Measurements from ENCODE around the gene FAM161A.
"Not testable (repeated sequence)": the region's sequence is repeated elsewhere in the genome, so short reads cannot be mapped to it uniquely, and the experiment has no call there.

The FAM161A gene

GRCh38 chr2:61853847-61854563 lies at the start of gene FAM161A:
FAM161A (minus strand) TSS chr2:61854060; CDS start chr2:61854041, 19 bp downstream.
- H3K27ac Mint-ChIP-seq, result peak within 1 kb of the TSS; percentile 97
- no peaks in the 10 kb centered on the region for H3K9me3 Mint-ChIP-seq

GRCh38 chr2:61900281-61900680 lies 46.4 kb upstream of the FAM161A start:
- peaks cover 4% of the 10 kb centered on the region for H3K4me1 Mint-ChIP-seq
- no peak overlapping the region for H3K27ac Mint-ChIP-seq
- no peak overlapping the region for H3K4me3 Mint-ChIP-seq
- H3K27me3 Mint-ChIP-seq, result no peaks in the 10 kb centered on the region
- no peaks in the 10 kb centered on the region for H3K36me3 Mint-ChIP-seq
- H3K9me3 Mint-ChIP-seq, result no peaks in the 10 kb centered on the region

More at GRCh38 chr2:61853847-61854563, at the start of gene FAM161A:
- peaks cover 2% of the 10 kb centered on the region for H3K36me3 Mint-ChIP-seq
- peaks cover 18% of the 10 kb centered on the region for H3K4me1 Mint-ChIP-seq
- H3K4me3 Mint-ChIP-seq, result peak within 1 kb of the TSS; percentile 99
- no peaks in the 10 kb centered on the region for H3K27me3 Mint-ChIP-seq

GRCh38 chr2:61898810-61899209 lies 45.0 kb upstream of the FAM161A start:
- Mint-ChIP-seq H3K4me1 (no peaks in the 10 kb centered on the region), H3K9me3 (no peaks in the 10 kb centered on the region), H3K27ac (no peak overlapping the region), H3K27me3 (no peaks in the 10 kb centered on the region), H3K36me3 (no peaks in the 10 kb centered on the region), H3K4me3 (no peak overlapping the region)

- no peaks in the 10 kb centered on the region for H3K9me3 Mint-ChIP-seq
- H3K36me3 Mint-ChIP-seq, result peaks cover 16% of the 10 kb centered on the region
- peak within 1 kb of the TSS; percentile 87 for H3K4me3 Mint-ChIP-seq
- no peaks in the 10 kb centered on the region for H3K27me3 Mint-ChIP-seq
- peak within 1 kb of the TSS; percentile 100 for H3K27ac Mint-ChIP-seq
- peaks cover 33% of the 10 kb centered on the region for H3K4me1 Mint-ChIP-seq
Observed at GRCh38 chr2:61888267-61889055, 34.6 kb upstream of the FAM161A start, which contains the start of gene CCT4. CCT4 (minus strand) TSS chr2:61888656; CDS start chr2:61888507, 149 bp downstream.

GRCh38 chr2:61887717-61888266 lies 33.9 kb upstream of the FAM161A start:
- no peaks in the 10 kb centered on the region for H3K27me3 Mint-ChIP-seq
- H3K9me3 Mint-ChIP-seq, result no peaks in the 10 kb centered on the region
- H3K4me3 Mint-ChIP-seq, result peak overlapping the region; percentile 87
- peaks cover 33% of the 10 kb centered on the region for H3K4me1 Mint-ChIP-seq
- H3K36me3 Mint-ChIP-seq, result peaks cover 16% of the 10 kb centered on the region
- H3K27ac Mint-ChIP-seq, result peak overlapping the region; percentile 100

- H3K4me3 Mint-ChIP-seq, result peak overlapping the region; percentile 87
- H3K9me3 Mint-ChIP-seq, result no peaks in the 10 kb centered on the region
- H3K27ac Mint-ChIP-seq, result peak overlapping the region; percentile 100
- H3K27me3 Mint-ChIP-seq, result no peaks in the 10 kb centered on the region
- peaks cover 33% of the 10 kb centered on the region for H3K4me1 Mint-ChIP-seq
- peaks cover 16% of the 10 kb centered on the region for H3K36me3 Mint-ChIP-seq
Observed at GRCh38 chr2:61885896-61886603, 32.2 kb upstream of the FAM161A start.

GRCh38 chr2:61882850-61883249 lies 29.0 kb upstream of the FAM161A start:
- Mint-ChIP-seq H3K27ac (no peak overlapping the region), H3K36me3 (peaks cover 19% of the 10 kb centered on the region)

GRCh38 chr2:61879351-61879750 lies 25.5 kb upstream of the FAM161A start:
- H3K27ac Mint-ChIP-seq, H3K4me1 Mint-ChIP-seq, H3K36me3 Mint-ChIP-seq, H3K9me3 Mint-ChIP-seq, H3K27me3 Mint-ChIP-seq, H3K4me3 Mint-ChIP-seq: not testable (repeated sequence)

More at GRCh38 chr2:61882850-61883249, 29.0 kb upstream of the FAM161A start:
- H3K4me3 Mint-ChIP-seq, result no peak overlapping the region
- no peaks in the 10 kb centered on the region for H3K9me3 Mint-ChIP-seq
- no peaks in the 10 kb centered on the region for H3K27me3 Mint-ChIP-seq
- peaks cover 26% of the 10 kb centered on the region for H3K4me1 Mint-ChIP-seq

GRCh38 chr2:61878761-61879160 lies 24.9 kb upstream of the FAM161A start:
- no peak overlapping the region for H3K27ac Mint-ChIP-seq

GRCh38 chr2:61877571-61878245 lies 23.8 kb upstream of the FAM161A start:
- Mint-ChIP-seq H3K27ac (no peak overlapping the region), H3K9me3 (no peaks in the 10 kb centered on the region), H3K4me3 (no peak overlapping the region), H3K27me3 (no peaks in the 10 kb centered on the region), H3K36me3 (peaks cover 7% of the 10 kb centered on the region), H3K4me1 (no peaks in the 10 kb centered on the region)

More at GRCh38 chr2:61878761-61879160, 24.9 kb upstream of the FAM161A start:
- H3K27me3 Mint-ChIP-seq, result no peaks in the 10 kb centered on the region
- H3K9me3 Mint-ChIP-seq, result no peaks in the 10 kb centered on the region
- H3K36me3 Mint-ChIP-seq, result peaks cover 7% of the 10 kb centered on the region
- H3K4me3 Mint-ChIP-seq, result no peak overlapping the region
- H3K4me1 Mint-ChIP-seq, result no peaks in the 10 kb centered on the region

GRCh38 chr2:61876400-61876799 lies 22.5 kb upstream of the FAM161A start:
- H3K9me3 Mint-ChIP-seq, result no peaks in the 10 kb centered on the region
- H3K4me1 Mint-ChIP-seq, result no peaks in the 10 kb centered on the region
- no peaks in the 10 kb centered on the region for H3K27me3 Mint-ChIP-seq
- H3K4me3 Mint-ChIP-seq, result no peak overlapping the region
- H3K27ac Mint-ChIP-seq, result no peak overlapping the region
- H3K36me3 Mint-ChIP-seq, result peaks cover 11% of the 10 kb centered on the region

- H3K4me3 Mint-ChIP-seq, H3K27me3 Mint-ChIP-seq, H3K9me3 Mint-ChIP-seq, H3K4me1 Mint-ChIP-seq: not testable (repeated sequence)
- Mint-ChIP-seq H3K36me3 (peaks cover 30% of the 10 kb centered on the region), H3K27ac (peak overlapping the region; percentile 51)
Observed at GRCh38 chr2:61866482-61867089, 12.7 kb upstream of the FAM161A start.

GRCh38 chr2:61862085-61862484 lies 8.2 kb upstream of the FAM161A start:
- Mint-ChIP-seq H3K27me3 (no peaks in the 10 kb centered on the region), H3K4me1 (no peaks in the 10 kb centered on the region), H3K27ac (no peak overlapping the region), H3K4me3 (no peak overlapping the region), H3K9me3 (peaks cover 5% of the 10 kb centered on the region), H3K36me3 (peaks cover 23% of the 10 kb centered on the region)

- no peaks in the 10 kb centered on the region for H3K27me3 Mint-ChIP-seq
- no peaks in the 10 kb centered on the region for H3K9me3 Mint-ChIP-seq
- peaks cover 6% of the 10 kb centered on the region for H3K36me3 Mint-ChIP-seq
- H3K4me1 Mint-ChIP-seq, result peaks cover 16% of the 10 kb centered on the region
- H3K4me3 Mint-ChIP-seq, result no peak overlapping the region
- H3K27ac Mint-ChIP-seq, result no peak overlapping the region
Observed at GRCh38 chr2:61857224-61857623, 3.4 kb upstream of the FAM161A start.

GRCh38 chr2:61855318-61855613 lies 1.4 kb upstream of the FAM161A start:
- Mint-ChIP-seq H3K9me3 (no peaks in the 10 kb centered on the region), H3K4me1 (peaks cover 18% of the 10 kb centered on the region), H3K4me3 (peak overlapping the region; percentile 99), H3K27ac (peak overlapping the region; percentile 97), H3K27me3 (no peaks in the 10 kb centered on the region), H3K36me3 (peaks cover 2% of the 10 kb centered on the region)
